K562 (cell line): ENCODE data around the gene MARS1. TPM values are rescaled to one million over a fixed set of nuclear protein-coding genes. Genes with fewer than 3 reads are reported as not detected.

Experiments used
- ARNT ChIP-seq, 2 experiments: fragments of 450-650 bp; IDR thresholded peaks; 2 replicates each; pipeline ENCODE4 v1.6.1; 2016; ENCODE audit warnings: mild to moderate bottlenecking in 1 of 2
- HOXB6 ChIP-seq: fragments of 250-450 bp; sonication (Bioruptor Pico); IDR thresholded peaks from 2 replicates; pipeline ENCODE4 v1.5.1; 2022; ENCODE audit warnings: mild to moderate bottlenecking, borderline replicate concordance
- KHSRP ChIP-seq: fragments of 450-650 bp; IDR thresholded peaks from 2 replicates; pipeline ENCODE4 v1.6.1; 2017
- LCOR ChIP-seq: sonication (generic); formaldehyde crosslinking; IDR thresholded peaks from 2 replicates; pipeline ENCODE4 v1.8.0; 2022; ENCODE audit warnings: mild to moderate bottlenecking, missing genetic modification reagents
- RB1 ChIP-seq: fragments of 450-650 bp; IDR thresholded peaks from 2 replicates; pipeline ENCODE4 v1.6.1; 2017; ENCODE audit warnings: low read depth, mild to moderate bottlenecking
- SNIP1 ChIP-seq: fragments of 450-650 bp; IDR thresholded peaks from 2 replicates; pipeline ENCODE4 v1.7.1; 2017; ENCODE audit warnings: low read depth, mild to moderate bottlenecking
- ZC3H8 ChIP-seq: fragments of 450-650 bp; IDR thresholded peaks from 2 replicates; pipeline ENCODE4 v1.6.1; 2017
- ZNF253 ChIP-seq: fragments of 250-450 bp; sonication (Bioruptor Pico); conservative IDR thresholded peaks from 2 replicates; pipeline ENCODE4 v1.6.1; 2021; ENCODE audit warnings: mild to moderate bottlenecking
- ZNF274 ChIP-seq: IDR thresholded peaks from 2 replicates; pipeline ENCODE4 v1.6.1; 2011; ENCODE audit warnings: low read depth, mild to moderate bottlenecking, low read length, moderate library complexity, borderline replicate concordance
- ZNF644 ChIP-seq: fragments of 200-800 bp; sonication (Bioruptor generic); IDR thresholded peaks from 2 replicates; pipeline ENCODE4 v1.6.1; 2016; ENCODE audit warnings: low read depth, missing genetic modification characterization, missing compliant biosample characterization
- ZNF77 ChIP-seq: fragments of 250-450 bp; sonication (Bioruptor Pico); IDR thresholded peaks from 2 replicates; pipeline ENCODE4 v1.5.0; 2020
- ZNF79 ChIP-seq: fragments of 250-450 bp; sonication (Bioruptor Pico); IDR thresholded peaks from 2 replicates; pipeline ENCODE4 v1.4.0; 2020; ENCODE audit warnings: low read depth, mild to moderate bottlenecking, moderate library complexity
- polyA plus RNA-seq, 8 experiments: library from polyadenylated mRNA; depleted of rRNA in 4 of 8; stranded (reverse) in 5 of 8; unstranded in 3 of 8; fragments of >200 nt; fragmentation: Nextera tagmentation in 2 of 8; fragmentation: Illumina TruSeq in 1 of 8; extraction: Ambion mirVana in 2 of 8; extraction: Trizol in 1 of 8; gene quantifications; 2 replicates each; pipeline versions ENCODE4 v1.2.1 to v1.2.3, GENCODE V29; 2011 to 2014; ENCODE audit warnings: inconsistent platforms in 1 of 8, missing spikeins in 1 of 8
- total RNA-seq, 7 experiments: library from RNA; depleted of rRNA in 6 of 7; stranded (reverse); fragments of >200 nt in 6 of 7; fragmentation: Illumina TruSeq in 2 of 7; extraction: Trizol in 2 of 7; gene quantifications; 2 replicates each; pipeline versions ENCODE4 v1.2.1 to v1.2.3, GENCODE V29; 2011 to 2021; ENCODE audit warnings: low replicate concordance in 1 of 7
- TF ChIP-seq, protein P1 (sequence below): fragments of 450-650 bp; IDR thresholded peaks from 2 replicates; pipeline ENCODE4 v1.6.1; 2016; ENCODE audit warnings: low read depth
- TF ChIP-seq, protein P2 (sequence below): sonication (generic); formaldehyde crosslinking; IDR thresholded peaks from 2 replicates; pipeline ENCODE4 v1.8.1; 2023; ENCODE audit warnings: mild to moderate bottlenecking, missing genetic modification reagents
- TF ChIP-seq, protein P3 (sequence below): sonication (generic); formaldehyde crosslinking; IDR thresholded peaks from 2 replicates; pipeline ENCODE4 v1.8.0; 2022; ENCODE audit warnings: mild to moderate bottlenecking, missing genetic modification reagents
- TF ChIP-seq, protein P4 (sequence below): sonication (generic); formaldehyde crosslinking; IDR thresholded peaks from 2 replicates; pipeline ENCODE4 v1.8.0; 2023; ENCODE audit warnings: mild to moderate bottlenecking, missing genetic modification reagents
- TF ChIP-seq, protein P5 (sequence below): fragments of 450-650 bp; conservative IDR thresholded peaks from 2 replicates; pipeline ENCODE4 v1.6.1; 2016; ENCODE audit warnings: missing genetic modification characterization, low read depth, mild to moderate bottlenecking, missing compliant biosample characterization, moderate library complexity

MARS1 gene
- total and polyA plus RNA-seq, 9 of the 15 experiments (the other 6 are each of a cell fraction or from before 2014, with no cell fraction given): 117 to 382 (median 220) TPM

DNA sequence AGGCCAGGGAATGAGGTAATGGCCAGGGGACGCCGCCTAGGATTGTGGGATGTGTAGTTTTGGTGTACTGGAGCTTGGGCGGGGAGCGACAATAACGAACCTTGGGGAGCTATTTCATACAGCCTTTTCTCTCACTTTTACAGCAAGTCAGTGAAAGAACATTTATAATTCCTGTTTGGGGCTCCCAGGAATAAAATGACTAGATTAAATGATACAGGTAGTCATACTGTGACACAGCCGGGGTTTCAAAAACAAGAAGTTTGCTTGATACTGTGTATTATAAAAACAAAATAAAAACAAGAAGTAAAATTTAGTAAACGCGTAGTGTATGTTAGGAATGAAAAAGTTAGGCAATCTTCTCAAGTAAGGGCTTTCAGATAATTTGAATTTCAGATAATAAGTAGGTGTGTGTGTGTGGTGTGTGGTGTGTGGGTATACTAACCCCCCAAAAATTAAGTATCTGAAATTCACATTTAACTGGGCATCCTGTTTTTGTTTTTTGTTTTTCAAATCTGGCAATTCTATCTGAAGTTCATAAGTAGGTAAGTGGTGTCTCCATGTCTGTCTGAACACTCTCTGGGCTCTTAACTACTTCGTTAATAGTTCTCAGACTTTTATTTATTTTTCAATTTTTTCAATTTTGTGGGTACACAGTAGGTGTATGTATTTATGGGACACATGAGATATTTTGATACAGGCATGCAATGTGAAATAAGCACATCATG is 59.6 kb downstream of the MARS1 start (continued):
- TF ChIP-seq, protein P1, sequence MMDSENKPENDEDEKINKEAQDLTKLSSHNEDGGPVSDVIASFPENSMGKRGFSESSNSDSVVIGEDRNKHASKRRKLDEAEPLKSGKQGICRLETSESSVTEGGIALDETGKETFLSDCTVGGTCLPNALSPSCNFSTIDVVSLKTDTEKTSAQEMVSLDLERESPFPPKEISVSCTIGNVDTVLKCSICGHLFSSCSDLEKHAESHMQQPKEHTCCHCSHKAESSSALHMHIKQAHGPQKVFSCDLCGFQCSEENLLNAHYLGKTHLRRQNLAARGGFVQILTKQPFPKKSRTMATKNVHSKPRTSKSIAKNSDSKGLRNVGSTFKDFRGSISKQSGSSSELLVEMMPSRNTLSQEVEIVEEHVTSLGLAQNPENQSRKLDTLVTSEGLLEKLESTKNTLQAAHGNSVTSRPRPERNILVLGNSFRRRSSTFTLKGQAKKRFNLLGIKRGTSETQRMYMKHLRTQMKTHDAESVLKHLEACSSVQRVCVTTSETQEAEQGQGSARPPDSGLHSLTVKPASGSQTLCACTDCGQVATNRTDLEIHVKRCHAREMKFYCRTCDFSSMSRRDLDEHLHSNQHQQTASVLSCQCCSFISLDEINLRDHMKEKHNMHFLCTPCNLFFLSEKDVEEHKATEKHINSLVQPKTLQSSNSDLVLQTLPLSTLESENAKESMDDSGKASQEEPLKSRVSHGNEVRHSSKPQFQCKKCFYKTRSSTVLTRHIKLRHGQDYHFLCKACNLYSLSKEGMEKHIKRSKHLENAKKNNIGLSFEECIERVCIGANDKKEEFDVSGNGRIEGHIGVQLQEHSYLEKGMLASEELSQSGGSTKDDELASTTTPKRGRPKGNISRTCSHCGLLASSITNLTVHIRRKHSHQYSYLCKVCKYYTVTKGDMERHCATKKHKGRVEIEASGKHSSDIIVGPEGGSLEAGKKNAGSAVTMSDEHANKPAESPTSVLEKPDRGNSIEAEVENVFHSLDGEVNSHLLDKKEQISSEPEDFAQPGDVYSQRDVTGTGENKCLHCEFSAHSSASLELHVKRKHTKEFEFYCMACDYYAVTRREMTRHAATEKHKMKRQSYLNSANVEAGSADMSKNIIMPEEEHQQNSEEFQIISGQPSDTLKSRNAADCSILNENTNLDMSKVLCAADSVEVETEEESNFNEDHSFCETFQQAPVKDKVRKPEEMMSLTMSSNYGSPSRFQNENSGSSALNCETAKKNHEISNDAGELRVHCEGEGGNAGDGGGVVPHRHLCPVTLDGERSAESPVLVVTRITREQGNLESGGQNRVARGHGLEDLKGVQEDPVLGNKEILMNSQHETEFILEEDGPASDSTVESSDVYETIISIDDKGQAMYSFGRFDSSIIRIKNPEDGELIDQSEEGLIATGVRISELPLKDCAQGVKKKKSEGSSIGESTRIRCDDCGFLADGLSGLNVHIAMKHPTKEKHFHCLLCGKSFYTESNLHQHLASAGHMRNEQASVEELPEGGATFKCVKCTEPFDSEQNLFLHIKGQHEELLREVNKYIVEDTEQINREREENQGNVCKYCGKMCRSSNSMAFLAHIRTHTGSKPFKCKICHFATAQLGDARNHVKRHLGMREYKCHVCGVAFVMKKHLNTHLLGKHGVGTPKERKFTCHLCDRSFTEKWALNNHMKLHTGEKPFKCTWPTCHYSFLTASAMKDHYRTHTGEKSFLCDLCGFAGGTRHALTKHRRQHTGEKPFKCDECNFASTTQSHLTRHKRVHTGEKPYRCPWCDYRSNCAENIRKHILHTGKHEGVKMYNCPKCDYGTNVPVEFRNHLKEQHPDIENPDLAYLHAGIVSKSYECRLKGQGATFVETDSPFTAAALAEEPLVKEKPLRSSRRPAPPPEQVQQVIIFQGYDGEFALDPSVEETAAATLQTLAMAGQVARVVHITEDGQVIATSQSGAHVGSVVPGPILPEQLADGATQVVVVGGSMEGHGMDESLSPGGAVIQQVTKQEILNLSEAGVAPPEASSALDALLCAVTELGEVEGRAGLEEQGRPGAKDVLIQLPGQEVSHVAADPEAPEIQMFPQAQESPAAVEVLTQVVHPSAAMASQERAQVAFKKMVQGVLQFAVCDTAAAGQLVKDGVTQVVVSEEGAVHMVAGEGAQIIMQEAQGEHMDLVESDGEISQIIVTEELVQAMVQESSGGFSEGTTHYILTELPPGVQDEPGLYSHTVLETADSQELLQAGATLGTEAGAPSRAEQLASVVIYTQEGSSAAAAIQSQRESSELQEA: no peak
- TF ChIP-seq, protein P2, sequence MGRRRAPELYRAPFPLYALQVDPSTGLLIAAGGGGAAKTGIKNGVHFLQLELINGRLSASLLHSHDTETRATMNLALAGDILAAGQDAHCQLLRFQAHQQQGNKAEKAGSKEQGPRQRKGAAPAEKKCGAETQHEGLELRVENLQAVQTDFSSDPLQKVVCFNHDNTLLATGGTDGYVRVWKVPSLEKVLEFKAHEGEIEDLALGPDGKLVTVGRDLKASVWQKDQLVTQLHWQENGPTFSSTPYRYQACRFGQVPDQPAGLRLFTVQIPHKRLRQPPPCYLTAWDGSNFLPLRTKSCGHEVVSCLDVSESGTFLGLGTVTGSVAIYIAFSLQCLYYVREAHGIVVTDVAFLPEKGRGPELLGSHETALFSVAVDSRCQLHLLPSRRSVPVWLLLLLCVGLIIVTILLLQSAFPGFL (CRISPR knock-in tag): no peak
- TF ChIP-seq HOXB6: no peak
- TF ChIP-seq LCOR (CRISPR knock-in tag): 0 out of 2 replicates have a peak, but pooled peaks have one; percentile 60
- TF ChIP-seq, protein P3, sequence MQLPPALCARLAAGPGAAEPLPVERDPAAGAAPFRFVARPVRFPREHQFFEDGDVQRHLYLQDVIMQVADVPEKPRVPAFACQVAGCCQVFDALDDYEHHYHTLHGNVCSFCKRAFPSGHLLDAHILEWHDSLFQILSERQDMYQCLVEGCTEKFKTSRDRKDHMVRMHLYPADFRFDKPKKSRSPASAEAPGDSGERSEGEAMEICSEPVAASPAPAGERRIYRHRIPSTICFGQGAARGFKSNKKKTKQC: no peak
- no peak for TF ChIP-seq ZNF253 (CRISPR knock-in tag)
- no peak for TF ChIP-seq KHSRP
- TF ChIP-seq, protein P4, sequence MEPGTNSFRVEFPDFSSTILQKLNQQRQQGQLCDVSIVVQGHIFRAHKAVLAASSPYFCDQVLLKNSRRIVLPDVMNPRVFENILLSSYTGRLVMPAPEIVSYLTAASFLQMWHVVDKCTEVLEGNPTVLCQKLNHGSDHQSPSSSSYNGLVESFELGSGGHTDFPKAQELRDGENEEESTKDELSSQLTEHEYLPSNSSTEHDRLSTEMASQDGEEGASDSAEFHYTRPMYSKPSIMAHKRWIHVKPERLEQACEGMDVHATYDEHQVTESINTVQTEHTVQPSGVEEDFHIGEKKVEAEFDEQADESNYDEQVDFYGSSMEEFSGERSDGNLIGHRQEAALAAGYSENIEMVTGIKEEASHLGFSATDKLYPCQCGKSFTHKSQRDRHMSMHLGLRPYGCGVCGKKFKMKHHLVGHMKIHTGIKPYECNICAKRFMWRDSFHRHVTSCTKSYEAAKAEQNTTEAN (CRISPR knock-in tag): no peak
- TF ChIP-seq ZNF644: no peak
- no peak for TF ChIP-seq ZNF274
- no peak for TF ChIP-seq RB1
- no peak for TF ChIP-seq ZC3H8
- TF ChIP-seq SNIP1: no peak
- TF ChIP-seq ZNF77: no peak
- no peak for TF ChIP-seq ZNF79 (CRISPR knock-in tag)
- TF ChIP-seq ARNT (IDR thresholded peaks at IDR 0.05): 0 out of 4 replicates have a peak, but pooled peaks of 1 of the 2 experiments have one; percentile 47
- TF ChIP-seq, protein P5, sequence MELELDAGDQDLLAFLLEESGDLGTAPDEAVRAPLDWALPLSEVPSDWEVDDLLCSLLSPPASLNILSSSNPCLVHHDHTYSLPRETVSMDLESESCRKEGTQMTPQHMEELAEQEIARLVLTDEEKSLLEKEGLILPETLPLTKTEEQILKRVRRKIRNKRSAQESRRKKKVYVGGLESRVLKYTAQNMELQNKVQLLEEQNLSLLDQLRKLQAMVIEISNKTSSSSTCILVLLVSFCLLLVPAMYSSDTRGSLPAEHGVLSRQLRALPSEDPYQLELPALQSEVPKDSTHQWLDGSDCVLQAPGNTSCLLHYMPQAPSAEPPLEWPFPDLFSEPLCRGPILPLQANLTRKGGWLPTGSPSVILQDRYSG: no peak
